Activated CD4-positive, alpha-beta T cell treated with anti-CD3 and anti-CD28 coated beads for 4 hours (primary cell): ENCODE measurements around the gene ACSM2B.
"Not testable (repeated sequence)": the region's sequence is repeated elsewhere in the genome, so short reads cannot be mapped to it uniquely, and the experiment has no call there.

Experiments used
- DNase-seq, 2 donors: peaks; one replicate each; pipeline ENCODE4 v3.0.0-alpha.2; 2020

The ACSM2B gene

DNA sequence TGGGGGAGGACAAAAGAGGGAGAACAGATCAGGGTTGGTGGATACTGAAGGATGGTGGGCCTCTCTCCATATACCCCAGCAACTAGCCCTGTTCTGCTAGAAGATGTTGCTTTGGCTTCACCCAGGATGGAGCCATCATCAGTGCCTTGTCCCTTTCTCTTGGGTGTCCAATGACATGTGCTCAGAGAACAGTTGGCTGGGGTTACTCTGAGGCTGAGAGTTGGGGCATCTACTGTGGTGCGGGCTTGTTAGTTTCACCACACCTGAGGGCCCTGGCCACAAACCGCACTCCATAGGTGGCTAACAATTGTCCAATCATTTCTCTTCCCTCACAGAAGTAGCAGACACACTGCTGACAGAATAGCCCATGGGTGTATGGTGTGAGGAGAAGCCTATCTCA is 18.9 kb upstream of the ACSM2B start:
- not testable (repeated sequence) for DNase-seq

DNA sequence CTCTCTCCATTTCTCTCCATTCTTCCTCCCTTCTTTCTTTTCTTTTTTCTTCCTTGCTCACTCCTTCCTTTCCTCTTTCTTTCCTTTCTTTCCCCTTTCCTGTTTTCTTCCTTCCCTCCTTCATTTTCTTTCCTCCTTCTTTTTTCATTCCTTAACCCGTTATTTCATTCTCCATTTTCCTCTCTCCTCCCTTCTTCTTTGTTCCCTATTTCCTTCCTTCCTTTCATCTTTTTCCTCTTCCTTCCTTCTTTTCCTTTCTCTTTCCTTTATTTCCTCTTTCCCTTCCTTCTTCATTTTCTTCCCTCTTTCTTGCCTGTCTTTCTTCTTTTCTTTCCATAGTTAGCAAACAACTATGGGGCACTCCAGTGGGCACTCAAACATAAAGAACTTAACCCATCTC is 16.6 kb upstream of the ACSM2B start:
- not testable (repeated sequence) for DNase-seq

DNA sequence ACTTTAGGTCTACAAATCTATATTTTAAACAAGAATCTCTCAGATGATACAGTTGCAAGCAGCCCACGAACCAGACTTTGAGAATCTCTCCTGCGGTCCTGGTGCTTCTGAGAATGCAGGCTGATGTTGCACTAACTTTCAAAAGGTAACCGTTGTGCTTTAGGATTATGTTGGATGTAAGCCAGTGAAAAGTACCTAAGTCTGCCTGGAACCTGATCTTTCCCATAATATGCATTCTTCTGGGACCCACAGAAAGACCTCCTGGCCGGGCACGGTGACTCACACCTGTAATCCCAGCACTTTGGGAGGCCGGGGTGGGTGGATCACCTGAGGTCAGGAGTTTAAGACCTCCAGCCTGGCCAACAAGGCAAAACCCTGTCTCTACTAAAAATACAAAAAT is 13.3 kb upstream of the ACSM2B start:
- DNase-seq: not testable (repeated sequence)

DNA sequence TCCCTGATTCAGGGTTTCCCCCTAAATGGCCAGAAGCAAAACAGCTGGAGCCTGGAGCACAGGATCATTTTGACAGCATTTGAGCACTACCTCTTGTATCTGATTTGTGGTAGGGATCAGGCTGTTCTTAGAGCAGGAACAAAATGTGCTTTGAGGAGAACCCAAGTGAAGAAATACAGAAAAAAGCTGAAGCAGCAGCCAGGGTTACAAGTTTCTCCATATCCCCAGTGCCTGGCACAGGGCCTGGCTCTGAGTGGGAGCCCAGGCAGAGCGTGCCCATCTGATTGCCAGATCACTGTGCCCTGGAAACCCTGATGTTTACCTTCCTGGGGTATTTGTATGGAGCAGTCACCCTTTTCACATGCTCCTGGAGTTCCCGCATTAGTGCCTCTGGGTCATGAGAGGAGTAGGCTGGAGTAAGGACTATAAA is 11.5 kb upstream of the ACSM2B start:
- not testable (repeated sequence) for DNase-seq

DNA sequence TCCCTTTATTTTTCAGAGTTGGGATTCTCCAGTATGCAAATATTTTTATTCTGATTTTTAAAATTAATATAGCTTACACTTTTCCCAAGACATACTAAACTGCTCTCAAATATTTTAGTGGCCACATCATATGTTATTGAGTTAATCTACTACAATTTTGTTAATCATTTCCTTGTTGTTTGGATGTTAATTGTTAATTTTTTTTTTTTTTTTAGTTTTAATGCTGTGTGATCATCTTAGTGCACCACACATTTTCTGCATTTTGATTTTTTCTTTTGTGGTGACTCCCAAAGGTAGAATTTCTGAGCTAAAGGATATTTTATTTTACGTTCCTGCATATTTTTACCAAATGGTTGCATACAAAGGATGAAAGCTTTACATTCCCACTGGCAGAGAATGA is 10.5 kb upstream of the ACSM2B start:
- DNase-seq: not testable (repeated sequence)

DNA sequence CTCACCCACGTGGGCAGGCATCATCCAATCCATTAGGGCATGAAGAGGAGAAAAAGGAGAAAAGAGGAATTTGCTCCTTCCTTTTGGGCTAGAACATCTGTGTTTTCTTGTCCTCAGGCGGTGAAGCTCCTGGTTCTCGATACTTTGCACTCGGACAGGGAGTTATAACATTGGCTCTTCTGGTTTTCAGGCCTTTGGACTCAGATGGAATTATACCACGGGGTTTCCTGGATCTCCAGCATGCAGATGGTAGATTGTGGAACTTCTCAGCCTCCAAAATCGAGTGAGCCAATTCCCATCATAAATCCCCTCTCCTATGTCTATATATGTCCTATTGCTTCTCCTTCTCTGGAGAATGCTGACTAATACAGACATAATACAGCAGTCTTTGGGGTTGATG is 9.9 kb upstream of the ACSM2B start:
- DNase-seq: not testable (repeated sequence)

DNA sequence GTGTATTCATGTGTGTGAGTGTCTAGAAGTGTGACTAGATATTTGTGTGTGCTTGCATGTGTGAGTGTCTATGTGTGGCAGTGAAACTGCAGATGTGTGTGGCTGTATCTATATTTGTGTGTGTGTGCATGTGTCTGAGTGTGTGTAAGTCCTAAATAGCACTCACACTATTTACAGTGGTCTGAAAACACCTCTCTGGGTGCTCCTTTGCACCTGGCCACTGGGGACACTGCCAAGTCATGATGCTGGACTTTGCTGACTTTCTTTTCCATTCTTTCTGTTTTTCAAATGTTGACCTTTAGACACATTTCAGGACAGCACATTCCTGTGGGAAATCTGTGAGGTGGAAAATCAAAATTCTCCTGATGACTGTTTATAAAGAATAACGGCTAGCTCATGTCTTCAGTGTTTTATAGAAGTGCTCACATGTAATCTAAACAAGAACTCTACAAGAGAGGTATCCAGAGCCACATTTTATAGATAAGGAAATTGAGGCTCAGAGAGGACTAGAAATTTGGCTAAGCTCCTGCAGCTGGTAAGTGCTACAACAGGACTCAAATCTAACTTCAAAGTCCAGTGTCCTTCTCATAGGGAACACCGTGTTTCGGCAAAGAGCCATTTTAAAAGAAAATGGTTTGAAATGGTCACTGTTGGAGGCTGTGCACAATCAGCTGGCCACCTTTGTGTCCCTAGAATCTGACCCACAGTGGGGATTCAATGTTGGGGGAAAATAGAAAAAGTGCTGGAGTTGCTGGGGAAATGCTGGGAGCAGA is 4.5 kb upstream of the ACSM2B start:
- not testable (repeated sequence) for DNase-seq

DNA sequence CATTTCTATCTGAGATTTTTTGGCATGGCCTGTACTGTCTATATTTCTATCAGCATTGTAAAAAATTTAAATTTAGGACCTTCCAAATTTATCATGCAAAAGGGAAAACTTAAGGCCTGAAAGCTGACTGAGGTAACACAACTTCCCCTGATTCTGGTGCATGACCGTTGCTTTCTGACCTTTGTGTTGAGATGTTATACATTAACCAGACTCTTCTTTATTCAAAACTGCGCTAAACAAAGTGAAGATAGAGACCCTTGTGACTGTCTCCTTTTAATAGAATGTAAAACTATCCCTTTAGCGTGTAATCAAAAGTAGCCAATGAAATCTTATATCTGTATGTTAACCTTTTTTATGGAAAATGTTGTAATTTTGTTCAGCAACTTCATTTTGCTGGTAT is 1.9 kb upstream of the ACSM2B start:
- DNase-seq: not testable (repeated sequence)

DNA sequence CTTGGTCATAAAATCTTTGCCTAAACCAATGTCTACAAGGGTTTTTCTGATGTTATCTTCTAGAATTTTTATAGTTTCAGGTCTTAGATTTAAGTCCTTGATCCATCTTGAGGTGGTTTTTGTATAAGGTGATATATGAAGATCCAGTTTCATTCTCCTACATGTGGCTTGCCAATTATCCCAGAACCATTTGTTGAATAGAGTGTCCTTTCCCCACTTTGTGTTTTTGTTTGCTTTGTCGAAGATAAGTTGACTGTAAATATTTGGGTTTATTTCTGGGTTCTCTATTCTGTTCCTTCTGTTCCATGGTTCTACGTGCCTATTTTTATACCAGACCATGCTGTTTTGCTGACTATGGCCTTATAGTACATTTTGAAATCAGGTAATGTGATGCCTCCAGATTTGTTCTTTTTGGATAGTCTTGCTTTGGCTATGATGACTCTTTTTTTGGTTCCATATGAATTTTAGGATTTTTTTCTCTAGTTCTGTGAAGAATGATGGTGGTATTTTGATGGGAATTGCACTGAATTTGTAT is 7.0 kb downstream of the ACSM2B start:
- DNase-seq: not testable (repeated sequence)

DNA sequence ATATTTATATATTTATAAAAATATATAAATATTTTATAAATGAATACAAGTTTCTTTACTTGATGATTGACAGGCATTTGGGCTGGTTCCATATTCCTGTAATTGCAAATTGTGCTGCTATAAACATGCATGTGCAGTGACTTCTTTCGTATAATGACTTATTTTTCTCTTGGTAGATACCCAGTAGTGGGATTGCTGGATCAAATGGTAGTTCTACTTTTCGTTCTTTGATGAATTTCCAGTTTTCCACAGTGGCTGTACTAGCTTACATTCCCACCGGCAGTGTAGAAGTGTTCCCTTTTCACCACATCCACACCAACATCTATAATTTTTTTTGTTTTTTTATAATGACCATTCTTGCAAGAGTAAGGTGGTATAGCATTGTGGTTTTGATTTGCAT is 7.8 kb downstream of the ACSM2B start:
- no peak for DNase-seq

DNA sequence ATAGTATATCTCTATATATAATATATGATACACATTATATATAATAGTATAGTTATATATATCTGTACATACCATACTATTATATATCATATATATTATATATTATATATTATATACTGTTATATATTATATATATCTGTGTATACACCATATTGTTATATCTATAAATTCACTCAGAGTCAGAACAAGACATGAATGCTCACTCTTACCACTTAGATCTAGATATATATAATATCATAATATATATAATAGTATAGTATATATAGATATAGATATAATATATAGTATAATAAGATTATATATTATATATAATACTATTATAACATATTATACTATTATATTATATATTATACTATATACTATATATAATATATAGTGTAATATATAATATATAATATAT is 9.3 kb downstream of the ACSM2B start:
- no peak for DNase-seq

DNA sequence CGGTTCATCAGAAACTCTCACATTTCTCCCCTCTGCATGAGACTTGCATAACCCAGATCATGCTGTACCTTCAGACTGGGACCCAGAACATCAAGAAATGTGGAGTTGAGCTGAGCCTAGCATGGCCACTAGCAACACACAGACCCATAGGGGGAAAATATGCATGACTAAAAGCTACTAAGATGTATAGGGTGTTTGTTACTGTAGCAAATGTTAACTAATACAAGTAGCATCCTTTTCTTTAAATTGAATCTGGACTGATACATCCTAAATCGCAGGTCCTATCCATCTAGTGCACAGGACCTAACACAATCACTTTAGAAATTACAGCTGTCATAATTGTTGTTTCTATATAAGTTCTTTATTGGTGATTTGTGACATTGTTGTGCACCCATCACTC is 10.8 kb downstream of the ACSM2B start:
- not testable (repeated sequence) for DNase-seq

DNA sequence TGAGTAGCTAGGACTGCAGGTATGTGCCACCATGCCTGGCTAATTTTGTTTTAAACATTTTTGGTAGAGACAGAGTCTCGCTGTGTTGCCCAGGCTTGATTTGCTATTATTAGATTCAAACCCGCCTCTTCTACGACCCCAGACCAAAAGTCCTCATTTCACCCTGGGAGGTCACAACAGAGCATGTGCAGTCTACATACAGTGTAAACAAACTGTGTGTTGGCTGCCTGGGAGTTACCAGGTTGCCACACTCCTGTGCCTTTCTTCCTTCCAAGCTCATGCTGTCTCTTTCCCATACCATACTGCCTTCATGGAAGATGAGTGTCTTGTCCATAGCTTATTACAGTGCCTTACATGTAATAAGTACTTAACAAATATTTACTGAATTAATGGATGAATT is 11.9 kb downstream of the ACSM2B start:
- DNase-seq: not testable (repeated sequence)

DNA sequence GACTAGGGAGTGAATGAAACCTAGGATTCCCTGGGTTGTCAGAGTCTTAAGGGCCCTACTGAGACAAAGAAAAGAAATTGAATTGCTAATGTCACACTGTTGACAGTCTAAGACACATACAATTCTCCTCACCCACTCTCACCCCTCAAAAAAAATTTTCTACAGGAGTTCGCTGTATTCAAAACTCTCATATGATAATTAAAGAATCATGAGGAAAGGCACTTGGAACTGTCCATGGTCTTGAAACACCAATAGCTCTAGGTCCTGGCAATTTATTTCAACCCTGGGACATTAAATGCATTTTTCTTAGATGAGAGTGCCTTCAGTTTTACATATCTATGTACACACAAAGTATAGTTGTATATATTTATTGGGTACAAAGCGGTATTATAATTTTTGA is 20.5 kb downstream of the ACSM2B start:
- DNase-seq: not testable (repeated sequence)

DNA sequence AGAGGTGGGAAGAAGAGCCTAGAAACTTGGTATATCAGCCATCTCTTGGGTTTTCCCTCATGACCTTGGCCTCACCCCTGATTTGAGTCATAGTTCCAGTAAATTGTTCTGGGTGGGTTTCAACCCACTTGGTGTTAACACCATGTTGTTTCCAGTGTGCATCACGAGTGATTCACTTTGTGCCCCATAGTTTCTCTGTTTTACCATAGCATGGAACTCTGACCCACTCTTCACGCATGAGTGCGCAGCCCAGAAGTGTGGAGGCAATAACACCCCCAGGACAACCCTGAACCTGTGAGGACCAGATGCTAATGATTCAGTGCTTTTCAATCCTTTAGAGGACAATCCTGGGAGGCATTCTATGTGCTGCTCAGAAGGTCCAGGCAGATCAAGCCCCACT is 21.5 kb downstream of the ACSM2B start:
- DNase-seq: not testable (repeated sequence)

DNA sequence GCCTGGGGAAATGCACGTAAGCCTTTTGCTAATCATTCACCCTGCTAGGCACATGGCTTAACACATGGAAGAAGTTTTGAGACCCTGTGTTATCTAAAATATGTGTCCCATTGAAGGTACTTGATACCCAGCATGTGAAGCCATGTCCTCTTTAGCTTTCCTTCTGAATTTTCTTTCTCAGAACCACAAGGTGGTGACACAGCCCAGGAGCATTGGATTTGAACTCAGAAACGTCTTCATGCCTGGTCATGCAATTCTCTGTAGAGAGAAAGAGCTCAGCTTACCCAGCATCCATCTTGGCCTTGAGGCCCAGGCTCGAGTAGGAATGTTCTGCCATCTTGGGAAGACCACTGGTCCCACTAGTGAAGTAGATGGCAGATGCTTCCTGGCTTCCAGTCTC is 22.7 kb downstream of the ACSM2B start:
- not testable (repeated sequence) for DNase-seq

DNA sequence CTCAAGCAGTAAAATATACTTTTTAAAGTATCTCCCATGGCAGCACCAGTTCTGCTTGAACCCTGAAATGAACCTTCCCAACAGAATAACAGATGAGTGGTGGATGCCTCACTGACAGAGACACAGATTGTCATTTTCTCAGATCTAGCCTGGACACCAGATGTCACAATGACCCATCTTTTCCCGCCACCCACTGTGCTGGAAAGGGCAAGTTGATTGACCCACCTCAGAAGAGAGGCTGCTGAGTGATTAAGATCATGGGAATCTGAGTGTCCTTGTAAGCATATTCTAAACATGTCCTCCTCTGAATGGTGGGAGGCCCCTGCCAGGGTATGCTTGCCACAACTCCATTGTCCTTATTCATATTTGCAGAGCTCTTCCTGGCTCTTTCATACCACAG is 29.2 kb downstream of the ACSM2B start:
- not testable (repeated sequence) for DNase-seq

DNA sequence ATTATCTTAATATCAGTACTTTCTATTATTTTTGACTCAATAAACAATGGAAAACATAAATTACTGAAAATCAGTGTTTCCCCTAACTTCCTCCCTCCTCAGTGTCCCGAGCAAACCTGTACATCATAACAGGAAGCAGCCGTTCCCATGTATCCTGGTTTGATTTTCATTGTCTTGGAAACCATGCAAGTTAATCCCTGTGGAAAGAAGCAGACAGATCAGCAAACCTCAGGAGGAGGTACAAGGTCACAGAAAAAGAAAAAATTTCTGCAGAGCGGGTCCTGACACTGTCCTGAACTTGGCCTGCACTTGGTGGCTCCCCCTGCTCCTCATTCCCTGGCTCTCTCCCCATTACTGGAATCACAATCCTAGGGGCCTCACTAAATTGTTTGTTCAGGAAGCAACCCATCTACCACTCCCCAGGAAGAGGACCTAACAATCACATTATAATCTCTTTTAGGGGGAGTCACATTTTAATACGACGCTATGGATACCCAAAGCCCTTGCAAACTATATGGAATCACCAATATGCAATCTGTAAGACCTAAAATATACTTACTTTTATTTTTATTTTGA is 29.8 kb downstream of the ACSM2B start:
- not testable (repeated sequence) for DNase-seq

DNA sequence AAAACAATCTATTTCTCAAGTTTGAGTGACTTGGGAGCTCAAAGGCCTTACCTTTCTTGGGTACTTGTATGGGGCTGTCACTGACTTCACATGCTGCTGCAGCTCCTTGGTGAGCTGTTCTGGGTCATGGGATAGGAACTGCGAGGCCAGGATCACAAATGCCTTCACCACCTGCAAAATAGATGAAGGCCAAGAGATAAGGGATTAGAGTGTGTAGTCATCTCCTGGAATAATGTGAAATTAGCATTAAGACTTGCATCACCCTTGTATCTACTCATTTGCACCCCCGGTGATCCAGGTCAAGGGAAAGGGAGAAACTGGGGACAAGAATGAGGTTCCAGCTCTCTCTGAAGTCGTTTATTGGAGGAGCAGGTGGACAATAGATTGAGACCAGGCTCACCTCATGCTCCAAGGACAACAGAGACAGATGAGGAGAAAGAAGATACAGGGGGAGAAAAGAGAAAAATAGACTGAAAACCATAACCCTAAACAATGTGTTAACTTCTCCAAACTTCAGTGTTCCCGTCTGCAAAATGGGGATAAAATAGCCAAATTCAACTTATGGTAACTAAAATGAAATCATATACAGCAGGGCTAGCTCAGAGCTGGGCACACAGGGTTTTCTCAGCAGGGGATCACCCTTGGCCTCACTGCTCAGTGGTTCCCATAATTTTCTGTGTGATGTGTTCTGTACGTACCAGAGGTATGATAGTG is 35.4 kb downstream of the ACSM2B start:
- DNase-seq: not testable (repeated sequence)

DNA sequence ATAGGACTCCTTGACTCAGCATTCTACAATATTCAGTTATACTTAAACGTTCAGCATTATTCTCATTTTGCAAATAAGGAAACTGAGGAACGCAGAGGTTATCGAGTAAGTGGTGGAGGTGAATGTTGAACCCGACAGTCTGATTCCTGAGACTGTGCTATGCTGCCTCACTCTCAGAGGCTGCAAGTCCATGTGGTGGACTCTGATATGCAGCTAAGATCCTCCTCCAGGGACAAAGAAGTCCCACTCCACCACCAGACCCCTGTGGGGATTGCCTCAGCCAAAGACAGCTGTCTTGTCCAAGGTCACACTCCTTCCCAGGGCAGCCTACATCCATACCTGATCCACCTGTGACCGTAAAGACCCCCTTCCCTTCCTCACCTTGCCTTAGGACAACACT is 37.5 kb downstream of the ACSM2B start:
- no peak for DNase-seq

DNA sequence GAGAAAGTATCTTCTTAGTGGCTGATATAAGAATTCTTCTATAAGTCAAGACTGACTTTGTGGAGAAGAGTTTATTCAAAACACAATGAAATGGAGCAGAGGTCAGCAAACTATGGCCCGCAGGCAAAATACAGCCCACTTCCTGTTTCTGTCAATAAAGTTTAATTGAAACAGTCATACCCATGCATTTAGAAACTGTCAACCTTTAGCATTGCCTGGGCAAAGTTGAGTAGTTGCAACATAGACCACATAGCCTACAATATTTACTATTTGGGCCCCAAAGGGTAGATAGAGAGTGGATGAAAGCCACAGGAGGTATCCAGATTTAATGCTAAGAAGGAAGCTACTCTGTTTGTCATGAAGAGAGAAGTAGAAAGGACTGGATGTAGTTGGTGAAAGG is 38.0 kb downstream of the ACSM2B start:
- DNase-seq: no peak

DNA sequence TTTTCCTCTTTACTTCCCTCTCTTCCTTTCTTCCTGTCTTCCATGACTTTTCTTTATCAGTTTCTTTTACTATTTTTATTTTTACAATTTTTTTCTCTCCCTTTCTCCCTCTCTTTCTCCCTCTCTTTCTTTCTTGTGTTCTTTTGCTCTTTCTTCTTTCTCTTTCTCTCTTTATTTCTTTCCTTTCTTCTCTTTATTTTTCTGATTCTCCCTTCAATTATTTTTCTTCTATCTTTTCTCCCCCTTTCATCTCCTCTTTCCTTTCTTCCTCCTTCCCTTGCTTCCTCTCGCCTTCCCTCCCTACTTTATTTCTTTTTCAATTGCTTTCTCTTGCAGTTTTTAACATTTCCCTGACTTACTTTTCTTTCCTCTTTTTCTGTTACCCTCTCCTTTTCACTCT is 39.5 kb downstream of the ACSM2B start:
- not testable (repeated sequence) for DNase-seq

DNA sequence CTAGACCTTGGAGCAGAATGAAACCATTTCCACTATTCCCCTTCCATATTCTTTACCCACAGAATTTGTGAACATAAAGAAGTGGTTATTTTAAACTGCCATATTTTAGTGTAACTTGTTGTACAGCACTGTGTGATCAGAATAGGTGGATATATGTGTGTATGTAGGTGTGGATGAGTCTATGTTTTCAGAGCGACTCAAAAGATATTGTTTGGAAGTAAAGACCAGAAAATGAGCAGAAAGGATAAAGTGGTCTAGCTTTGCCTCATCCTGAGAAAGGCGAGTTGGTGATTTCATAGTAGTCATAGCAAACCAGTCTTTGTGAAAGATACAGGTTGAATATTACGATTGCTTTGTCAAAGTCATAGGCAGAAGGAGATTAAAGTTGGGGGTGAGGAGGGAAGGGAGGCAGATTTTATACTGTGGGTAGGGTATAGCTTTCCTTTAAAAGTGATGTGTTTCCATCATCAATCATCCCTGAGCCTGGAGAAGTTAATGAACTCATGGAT is 43.8 kb downstream of the ACSM2B start:
- DNase-seq: not testable (repeated sequence)
